Lower leg skin (tissue), 3 donors: ENCODE data around the gene PPARGC1A.

Experiments
- CTCF ChIP-seq, 3 donors: fragments of 450-650 bp; IDR thresholded peaks; one replicate each; pipeline ENCODE4 v1.5.1; 2016; ENCODE audit warnings: antibody characterized with exemption in 3 of 3, mild to moderate bottlenecking in 3 of 3, moderate library complexity in 2 of 3
- POLR2A ChIP-seq, 2 donors: fragments of 450-650 bp; IDR thresholded peaks; one replicate each; pipeline ENCODE4 v1.6.1; 2016 to 2017; ENCODE audit warnings: antibody characterized with exemption in 2 of 2, mild to moderate bottlenecking in 1 of 2, moderate library complexity in 1 of 2

- TF ChIP-seq POLR2A (IDR thresholded peaks at IDR 0.05) (no peak), CTCF (IDR thresholded peaks at IDR 0.05) (no peak)
These were observed 126.3 kb downstream of the PPARGC1A start for GRCh38 chr4:23763559-23763958.
